WTC11 (cell line): ENCODE data around the gene RRBP1. TPM values are rescaled to one million over a fixed set of nuclear protein-coding genes. Genes with fewer than 3 reads are reported as not detected.

ENCODE experiments used
- ATAC-seq: fragments of 200-7000 bp; cut with Tn5 transposase; 2 replicates; pipeline ENCODE4 v1.10.0; 2021; ENCODE audit warnings: mild to moderate bottlenecking, moderate library complexity
- CTCF ChIA-PET: fragments of 300-600 bp; sonication (Branson Sonifier 250); formaldehyde crosslinking; loops from one replicate; lab custom pipeline; 2021; ENCODE audit warnings: antibody characterized with exemption; lab: Charles Lee
- POLR2A ChIA-PET: fragments of 350-600 bp; sonication (Branson Sonifier 250); formaldehyde crosslinking; loops from one replicate; lab custom pipeline; 2021; ENCODE audit warnings: antibody characterized with exemption; lab: Charles Lee
- DNase-seq: peaks from one replicate; pipeline ENCODE4 v3.0.0; 2021; ENCODE audit warnings: low spot score
- H3K27ac Mint-ChIP-seq: 2 replicates; pipeline ENCODE4 v1.8.0; 2021; ENCODE audit warnings: mixed read lengths
- H3K27me3 Mint-ChIP-seq: 2 replicates; pipeline ENCODE4 v1.8.0; 2021; ENCODE audit warnings: low read depth, mild to moderate bottlenecking, moderate library complexity, mixed read lengths
- H3K36me3 Mint-ChIP-seq: 2 replicates; pipeline ENCODE4 v1.8.0; 2021; ENCODE audit warnings: mixed read lengths
- H3K4me1 Mint-ChIP-seq: 2 replicates; pipeline ENCODE4 v1.8.0; 2022; ENCODE audit warnings: mixed read lengths
- H3K4me3 Mint-ChIP-seq: 2 replicates; pipeline ENCODE4 v1.8.0; 2021; ENCODE audit warnings: mild to moderate bottlenecking, moderate library complexity, mixed read lengths
- H3K9me3 Mint-ChIP-seq: 2 replicates; pipeline ENCODE4 v1.8.0; 2021; ENCODE audit warnings: mixed read lengths
- CREM ChIP-seq: sonication (generic); formaldehyde crosslinking; IDR thresholded peaks from 2 replicates; pipeline ENCODE4 v1.8.1; 2022; ENCODE audit warnings: mild to moderate bottlenecking, missing genetic modification reagents, moderate library complexity
- ELF4 ChIP-seq: sonication (generic); formaldehyde crosslinking; IDR thresholded peaks from 2 replicates; pipeline ENCODE4 v1.8.1; 2022; ENCODE audit warnings: low read depth, mild to moderate bottlenecking, moderate library complexity, missing genetic modification reagents
- FOXK1 ChIP-seq: sonication (generic); formaldehyde crosslinking; IDR thresholded peaks from 2 replicates; pipeline ENCODE4 v1.8.0; 2022; ENCODE audit warnings: mild to moderate bottlenecking, moderate library complexity, missing genetic modification reagents
- FOXP1 ChIP-seq: sonication (generic); formaldehyde crosslinking; IDR thresholded peaks from 2 replicates; pipeline ENCODE4 v1.8.0; 2022; ENCODE audit warnings: missing genetic modification reagents, mild to moderate bottlenecking, moderate library complexity, borderline replicate concordance
- GABPB1 ChIP-seq: sonication (generic); formaldehyde crosslinking; IDR thresholded peaks from 2 replicates; pipeline ENCODE4 v1.8.1; 2023; ENCODE audit warnings: mild to moderate bottlenecking, missing genetic modification reagents
- KAT7 ChIP-seq: sonication (generic); formaldehyde crosslinking; IDR thresholded peaks from 2 replicates; pipeline ENCODE4 v1.8.1; 2023; ENCODE audit warnings: missing genetic modification reagents, mild to moderate bottlenecking, borderline replicate concordance
- NFE2L1 ChIP-seq: sonication (generic); formaldehyde crosslinking; IDR thresholded peaks from 2 replicates; pipeline ENCODE4 v1.8.1; 2023; ENCODE audit warnings: missing genetic modification reagents
- RORB ChIP-seq: fragments of 250-450 bp; sonication (Bioruptor Pico); IDR thresholded peaks from 2 replicates; pipeline ENCODE4 v1.9.0; 2021; ENCODE audit warnings: mild to moderate bottlenecking
- SP1 ChIP-seq: sonication (generic); formaldehyde crosslinking; conservative IDR thresholded peaks from 2 replicates; pipeline ENCODE4 v1.8.1; 2022; ENCODE audit warnings: missing genetic modification reagents
- TEAD1 ChIP-seq: sonication (generic); formaldehyde crosslinking; IDR thresholded peaks from 2 replicates; pipeline ENCODE4 v1.8.0; 2022; ENCODE audit warnings: mild to moderate bottlenecking, missing genetic modification reagents
- TEAD4 ChIP-seq: sonication (generic); formaldehyde crosslinking; IDR thresholded peaks from 2 replicates; pipeline ENCODE4 v1.8.0; 2022; ENCODE audit warnings: mild to moderate bottlenecking, missing genetic modification reagents
- ZNF121 ChIP-seq: sonication (generic); formaldehyde crosslinking; IDR thresholded peaks from 2 replicates; pipeline ENCODE4 v1.8.0; 2023; ENCODE audit warnings: missing genetic modification reagents
- ZNF138 ChIP-seq: sonication (generic); formaldehyde crosslinking; conservative IDR thresholded peaks from 2 replicates; pipeline ENCODE4 v1.8.1; 2022; ENCODE audit warnings: mild to moderate bottlenecking, moderate library complexity, missing genetic modification reagents
- ZNF317 ChIP-seq: sonication (generic); formaldehyde crosslinking; IDR thresholded peaks from 2 replicates; pipeline ENCODE4 v1.8.1; 2023; ENCODE audit warnings: low read depth, mild to moderate bottlenecking, moderate library complexity, missing genetic modification reagents, borderline replicate concordance
- ZNF396 ChIP-seq: fragments of 250-450 bp; sonication (Bioruptor Pico); IDR thresholded peaks from 2 replicates; pipeline ENCODE4 v1.8.0; 2021; ENCODE audit warnings: mild to moderate bottlenecking, moderate library complexity, borderline replicate concordance
- total RNA-seq: library from RNA; stranded (reverse); gene quantifications from 3 replicates; pipeline ENCODE4 v1.2.3, GENCODE V29; 2021
- TF ChIP-seq, protein P1 (sequence below): sonication (generic); formaldehyde crosslinking; IDR thresholded peaks from 2 replicates; pipeline ENCODE4 v1.8.0; 2023; ENCODE audit warnings: missing genetic modification reagents
- TF ChIP-seq, protein P2 (sequence below): sonication (generic); formaldehyde crosslinking; IDR thresholded peaks from 2 replicates; pipeline ENCODE4 v1.8.1; 2023; ENCODE audit warnings: mild to moderate bottlenecking, missing genetic modification reagents, borderline replicate concordance
- TF ChIP-seq, protein P3 (sequence below): sonication (generic); formaldehyde crosslinking; IDR thresholded peaks from 2 replicates; pipeline ENCODE4 v1.8.1; 2023; ENCODE audit warnings: mild to moderate bottlenecking, missing genetic modification reagents
- TF ChIP-seq, protein P4 (sequence below): sonication (generic); formaldehyde crosslinking; IDR thresholded peaks from 2 replicates; pipeline ENCODE4 v1.8.0; 2022; ENCODE audit warnings: mild to moderate bottlenecking, missing genetic modification reagents
- TF ChIP-seq, protein P5 (sequence below): fragments of 250-450 bp; sonication (Bioruptor Pico); IDR thresholded peaks from 2 replicates; pipeline ENCODE4 v2.1.2; 2022; ENCODE audit warnings: mild to moderate bottlenecking, moderate library complexity
- TF ChIP-seq, protein P6 (sequence below): fragments of 200-600 bp; IDR thresholded peaks from 2 replicates; pipeline ENCODE4 v1.8.0; 2022; ENCODE audit warnings: antibody characterized with exemption

Gene RRBP1
- total RNA-seq, 1 experiment from 2014 or later = 171 TPM

DNA sequence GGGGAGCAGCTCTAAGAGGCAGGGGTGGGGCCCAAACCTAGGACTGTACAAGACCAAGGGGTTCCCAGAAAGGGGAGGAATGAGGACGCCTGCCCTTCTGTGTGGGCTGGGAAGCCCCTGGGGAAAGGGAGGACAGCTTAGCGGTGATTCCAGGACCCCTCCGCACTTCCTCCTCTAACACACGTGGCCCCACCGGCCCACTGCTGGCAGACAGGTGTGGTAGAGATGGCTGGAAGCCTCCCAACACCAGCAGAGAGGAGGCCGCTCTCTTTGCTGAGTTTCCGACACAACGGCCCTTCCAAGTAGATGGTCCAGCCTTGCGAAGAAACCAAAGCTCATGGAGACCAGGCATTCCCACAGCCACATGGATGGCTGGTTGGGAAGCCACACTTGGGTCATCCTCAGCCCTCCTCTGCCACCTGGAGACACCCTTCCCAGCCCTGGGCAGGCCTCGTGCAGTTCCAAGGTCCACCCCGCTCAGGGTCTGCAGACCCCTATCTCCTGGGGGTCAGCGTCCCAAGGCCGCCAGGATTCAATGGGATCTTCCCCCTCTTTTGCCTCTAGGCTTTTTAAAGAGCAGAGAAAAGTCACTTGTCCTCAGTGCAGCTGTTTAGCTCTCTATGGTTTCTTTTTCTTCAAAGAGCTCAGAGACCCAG is 43.9 kb downstream of the RRBP1 start:
- peaks cover 13% of the 10 kb centered on the region; the same call in 1 of the 2 replicates for H3K4me1 Mint-ChIP-seq
- H3K27ac Mint-ChIP-seq = no peak overlapping the region
- ChIA-PET CTCF (interaction anchor here (2.3 kb wide), 1 partner anchor 12 kb away, joined by 10 read pairs; no protein-coding TSS in a partner anchor), POLR2A (no interaction called here)
- no peaks in the 10 kb centered on the region for H3K27me3 Mint-ChIP-seq
- no peak for ATAC-seq
- TF ChIP-seq TEAD4 (CRISPR knock-in tag) (no peak), ZNF121 (CRISPR knock-in tag) (no peak), SP1 (no peak)
- TF ChIP-seq, protein P1, sequence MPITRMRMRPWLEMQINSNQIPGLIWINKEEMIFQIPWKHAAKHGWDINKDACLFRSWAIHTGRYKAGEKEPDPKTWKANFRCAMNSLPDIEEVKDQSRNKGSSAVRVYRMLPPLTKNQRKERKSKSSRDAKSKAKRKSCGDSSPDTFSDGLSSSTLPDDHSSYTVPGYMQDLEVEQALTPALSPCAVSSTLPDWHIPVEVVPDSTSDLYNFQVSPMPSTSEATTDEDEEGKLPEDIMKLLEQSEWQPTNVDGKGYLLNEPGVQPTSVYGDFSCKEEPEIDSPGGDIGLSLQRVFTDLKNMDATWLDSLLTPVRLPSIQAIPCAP = no peak
- TF ChIP-seq, protein P2, sequence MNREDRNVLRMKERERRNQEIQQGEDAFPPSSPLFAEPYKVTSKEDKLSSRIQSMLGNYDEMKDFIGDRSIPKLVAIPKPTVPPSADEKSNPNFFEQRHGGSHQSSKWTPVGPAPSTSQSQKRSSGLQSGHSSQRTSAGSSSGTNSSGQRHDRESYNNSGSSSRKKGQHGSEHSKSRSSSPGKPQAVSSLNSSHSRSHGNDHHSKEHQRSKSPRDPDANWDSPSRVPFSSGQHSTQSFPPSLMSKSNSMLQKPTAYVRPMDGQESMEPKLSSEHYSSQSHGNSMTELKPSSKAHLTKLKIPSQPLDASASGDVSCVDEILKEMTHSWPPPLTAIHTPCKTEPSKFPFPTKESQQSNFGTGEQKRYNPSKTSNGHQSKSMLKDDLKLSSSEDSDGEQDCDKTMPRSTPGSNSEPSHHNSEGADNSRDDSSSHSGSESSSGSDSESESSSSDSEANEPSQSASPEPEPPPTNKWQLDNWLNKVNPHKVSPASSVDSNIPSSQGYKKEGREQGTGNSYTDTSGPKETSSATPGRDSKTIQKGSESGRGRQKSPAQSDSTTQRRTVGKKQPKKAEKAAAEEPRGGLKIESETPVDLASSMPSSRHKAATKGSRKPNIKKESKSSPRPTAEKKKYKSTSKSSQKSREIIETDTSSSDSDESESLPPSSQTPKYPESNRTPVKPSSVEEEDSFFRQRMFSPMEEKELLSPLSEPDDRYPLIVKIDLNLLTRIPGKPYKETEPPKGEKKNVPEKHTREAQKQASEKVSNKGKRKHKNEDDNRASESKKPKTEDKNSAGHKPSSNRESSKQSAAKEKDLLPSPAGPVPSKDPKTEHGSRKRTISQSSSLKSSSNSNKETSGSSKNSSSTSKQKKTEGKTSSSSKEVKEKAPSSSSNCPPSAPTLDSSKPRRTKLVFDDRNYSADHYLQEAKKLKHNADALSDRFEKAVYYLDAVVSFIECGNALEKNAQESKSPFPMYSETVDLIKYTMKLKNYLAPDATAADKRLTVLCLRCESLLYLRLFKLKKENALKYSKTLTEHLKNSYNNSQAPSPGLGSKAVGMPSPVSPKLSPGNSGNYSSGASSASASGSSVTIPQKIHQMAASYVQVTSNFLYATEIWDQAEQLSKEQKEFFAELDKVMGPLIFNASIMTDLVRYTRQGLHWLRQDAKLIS (CRISPR knock-in tag) = no peak
- TF ChIP-seq, protein P3, sequence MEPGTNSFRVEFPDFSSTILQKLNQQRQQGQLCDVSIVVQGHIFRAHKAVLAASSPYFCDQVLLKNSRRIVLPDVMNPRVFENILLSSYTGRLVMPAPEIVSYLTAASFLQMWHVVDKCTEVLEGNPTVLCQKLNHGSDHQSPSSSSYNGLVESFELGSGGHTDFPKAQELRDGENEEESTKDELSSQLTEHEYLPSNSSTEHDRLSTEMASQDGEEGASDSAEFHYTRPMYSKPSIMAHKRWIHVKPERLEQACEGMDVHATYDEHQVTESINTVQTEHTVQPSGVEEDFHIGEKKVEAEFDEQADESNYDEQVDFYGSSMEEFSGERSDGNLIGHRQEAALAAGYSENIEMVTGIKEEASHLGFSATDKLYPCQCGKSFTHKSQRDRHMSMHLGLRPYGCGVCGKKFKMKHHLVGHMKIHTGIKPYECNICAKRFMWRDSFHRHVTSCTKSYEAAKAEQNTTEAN (CRISPR knock-in tag) = no peak
- TF ChIP-seq, protein P4, sequence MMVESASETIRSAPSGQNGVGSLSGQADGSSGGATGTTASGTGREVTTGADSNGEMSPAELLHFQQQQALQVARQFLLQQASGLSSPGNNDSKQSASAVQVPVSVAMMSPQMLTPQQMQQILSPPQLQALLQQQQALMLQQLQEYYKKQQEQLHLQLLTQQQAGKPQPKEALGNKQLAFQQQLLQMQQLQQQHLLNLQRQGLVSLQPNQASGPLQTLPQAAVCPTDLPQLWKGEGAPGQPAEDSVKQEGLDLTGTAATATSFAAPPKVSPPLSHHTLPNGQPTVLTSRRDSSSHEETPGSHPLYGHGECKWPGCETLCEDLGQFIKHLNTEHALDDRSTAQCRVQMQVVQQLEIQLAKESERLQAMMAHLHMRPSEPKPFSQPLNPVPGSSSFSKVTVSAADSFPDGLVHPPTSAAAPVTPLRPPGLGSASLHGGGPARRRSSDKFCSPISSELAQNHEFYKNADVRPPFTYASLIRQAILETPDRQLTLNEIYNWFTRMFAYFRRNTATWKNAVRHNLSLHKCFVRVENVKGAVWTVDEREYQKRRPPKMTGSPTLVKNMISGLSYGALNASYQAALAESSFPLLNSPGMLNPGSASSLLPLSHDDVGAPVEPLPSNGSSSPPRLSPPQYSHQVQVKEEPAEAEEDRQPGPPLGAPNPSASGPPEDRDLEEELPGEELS (CRISPR knock-in tag) = no peak
- H3K9me3 Mint-ChIP-seq = no peaks in the 10 kb centered on the region
- DNase-seq = no peak
- no peak overlapping the region for H3K4me3 Mint-ChIP-seq
- peaks cover 43% of the 10 kb centered on the region for H3K36me3 Mint-ChIP-seq

DNA sequence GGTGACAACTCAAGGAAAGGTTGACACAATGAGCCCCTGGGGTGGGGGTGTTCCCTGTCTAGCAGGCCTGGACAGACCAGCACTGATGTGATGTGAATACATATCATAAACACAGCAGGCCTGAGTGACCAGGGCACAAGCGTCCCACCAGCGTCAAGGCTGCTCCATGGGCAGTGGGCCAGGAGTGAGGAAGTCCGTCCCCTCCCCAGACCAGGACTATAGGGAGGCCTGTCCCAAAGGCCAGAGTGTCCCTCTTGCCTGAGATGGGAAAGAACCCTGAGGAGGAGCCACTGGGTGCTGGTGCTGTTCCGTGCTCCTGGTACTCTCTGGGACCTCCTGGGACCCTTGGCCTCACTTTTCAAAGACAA is 44.6 kb downstream of the RRBP1 start:
- DNase-seq (no peak), ATAC-seq (no peak)
- ChIA-PET POLR2A (interaction anchor here (1.1 kb wide), 1 partner anchor 45 kb away, joined by 3 read pairs; no protein-coding TSS in a partner anchor), CTCF (interaction anchor here (1.4 to 1.7 kb wide), 3 partner anchors 12 to 45 kb away, joined by 3 to 11 read pairs (median 8); partner anchors contain the start of gene RRBP1)
- Mint-ChIP-seq H3K27me3 (no peaks in the 10 kb centered on the region), H3K4me1 (peaks cover 13% of the 10 kb centered on the region; the same call in 1 of the 2 replicates), H3K4me3 (no peak overlapping the region), H3K36me3 (peaks cover 46% of the 10 kb centered on the region), H3K27ac (no peak overlapping the region), H3K9me3 (no peaks in the 10 kb centered on the region)
- TF ChIP-seq ZNF138 (CRISPR knock-in tag) = no peak
- TF ChIP-seq ZNF317 (CRISPR knock-in tag) = no peak
- TF ChIP-seq, protein P3 (CRISPR knock-in tag) = no peak
- no peak for TF ChIP-seq NFE2L1 (CRISPR knock-in tag)
- no peak for TF ChIP-seq TEAD1 (CRISPR knock-in tag)
- TF ChIP-seq, protein P5, sequence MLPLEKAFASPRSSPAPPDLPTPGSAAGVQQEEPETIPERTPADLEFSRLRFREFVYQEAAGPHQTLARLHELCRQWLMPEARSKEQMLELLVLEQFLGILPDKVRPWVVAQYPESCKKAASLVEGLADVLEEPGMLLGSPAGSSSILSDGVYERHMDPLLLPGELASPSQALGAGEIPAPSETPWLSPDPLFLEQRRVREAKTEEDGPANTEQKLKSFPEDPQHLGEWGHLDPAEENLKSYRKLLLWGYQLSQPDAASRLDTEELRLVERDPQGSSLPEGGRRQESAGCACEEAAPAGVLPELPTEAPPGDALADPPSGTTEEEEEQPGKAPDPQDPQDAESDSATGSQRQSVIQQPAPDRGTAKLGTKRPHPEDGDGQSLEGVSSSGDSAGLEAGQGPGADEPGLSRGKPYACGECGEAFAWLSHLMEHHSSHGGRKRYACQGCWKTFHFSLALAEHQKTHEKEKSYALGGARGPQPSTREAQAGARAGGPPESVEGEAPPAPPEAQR = no peak
- TF ChIP-seq CREM = no peak
- no peak for TF ChIP-seq FOXK1
- TF ChIP-seq, protein P6, sequence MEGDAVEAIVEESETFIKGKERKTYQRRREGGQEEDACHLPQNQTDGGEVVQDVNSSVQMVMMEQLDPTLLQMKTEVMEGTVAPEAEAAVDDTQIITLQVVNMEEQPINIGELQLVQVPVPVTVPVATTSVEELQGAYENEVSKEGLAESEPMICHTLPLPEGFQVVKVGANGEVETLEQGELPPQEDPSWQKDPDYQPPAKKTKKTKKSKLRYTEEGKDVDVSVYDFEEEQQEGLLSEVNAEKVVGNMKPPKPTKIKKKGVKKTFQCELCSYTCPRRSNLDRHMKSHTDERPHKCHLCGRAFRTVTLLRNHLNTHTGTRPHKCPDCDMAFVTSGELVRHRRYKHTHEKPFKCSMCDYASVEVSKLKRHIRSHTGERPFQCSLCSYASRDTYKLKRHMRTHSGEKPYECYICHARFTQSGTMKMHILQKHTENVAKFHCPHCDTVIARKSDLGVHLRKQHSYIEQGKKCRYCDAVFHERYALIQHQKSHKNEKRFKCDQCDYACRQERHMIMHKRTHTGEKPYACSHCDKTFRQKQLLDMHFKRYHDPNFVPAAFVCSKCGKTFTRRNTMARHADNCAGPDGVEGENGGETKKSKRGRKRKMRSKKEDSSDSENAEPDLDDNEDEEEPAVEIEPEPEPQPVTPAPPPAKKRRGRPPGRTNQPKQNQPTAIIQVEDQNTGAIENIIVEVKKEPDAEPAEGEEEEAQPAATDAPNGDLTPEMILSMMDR = no peak
- no peak for TF ChIP-seq GABPB1 (CRISPR knock-in tag)
- TF ChIP-seq RORB (CRISPR knock-in tag) = no peak
- no peak for TF ChIP-seq KAT7 (CRISPR knock-in tag)
- TF ChIP-seq FOXP1 = no peak
- no peak for TF ChIP-seq ELF4 (CRISPR knock-in tag)
- TF ChIP-seq ZNF396 (CRISPR knock-in tag) = no peak
